Measurements from ENCODE around the gene KCNJ1. TPM values are rescaled to one million over a fixed set of nuclear protein-coding genes. Genes with fewer than 3 reads are reported as not detected.
A peak's percentile ranks its signal among the peaks of the same experiment; 100 is the strongest.

KCNJ1 gene
- total RNA-seq, 2 experiments from 2014 or later = not detected

DNA sequence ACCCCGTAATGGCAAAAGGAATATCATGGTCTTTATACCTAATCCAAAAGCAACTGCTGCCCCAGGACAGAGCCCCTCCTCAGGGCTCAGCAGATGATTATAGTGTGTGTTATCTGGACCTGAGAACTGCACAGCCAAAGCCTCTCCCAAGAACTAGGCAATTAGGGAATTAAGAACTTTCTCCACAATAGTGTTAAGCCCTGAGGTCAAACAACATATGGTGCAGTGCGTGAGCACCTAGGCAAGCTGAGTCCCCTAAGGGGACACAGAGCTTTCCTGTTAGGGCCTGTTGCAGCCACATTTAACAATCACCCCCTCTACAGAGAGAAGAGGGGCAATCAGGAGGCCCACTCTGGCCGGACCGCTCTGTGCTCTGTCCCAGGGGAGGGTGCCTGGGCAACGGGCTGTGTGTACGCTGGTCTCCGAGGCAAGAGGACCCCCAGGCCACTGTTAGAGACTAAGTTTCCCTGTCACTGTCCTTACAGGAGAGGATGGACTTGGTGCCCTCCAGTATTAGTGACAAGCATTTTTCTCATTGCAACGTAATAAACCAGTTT lies 22.6 kb upstream of the KCNJ1 start:
- ChIA-PET CTCF (interaction anchor here (1.0 to 6.4 kb wide), 4 partner anchors 8 to 67 kb away, joined by 3 to 31 read pairs (median 5); no protein-coding TSS in a partner anchor), POLR2A (no interaction called here)
- H3K27me3 Mint-ChIP-seq = peaks cover 41% of the 10 kb centered on the region
- no peak overlapping the region for H3K4me3 Mint-ChIP-seq
- H3K36me3 Mint-ChIP-seq = no peaks in the 10 kb centered on the region
- intact Hi-C loops (cut with micrococcal nuclease) = no loop called here
- no peaks in the 10 kb centered on the region for H3K9me3 Mint-ChIP-seq
- H3K27ac Mint-ChIP-seq = no peak overlapping the region
- DNase-seq = no peak
- H3K4me1 Mint-ChIP-seq (ENCODE audit: low read depth) = peaks cover 3% of the 10 kb centered on the region

DNA sequence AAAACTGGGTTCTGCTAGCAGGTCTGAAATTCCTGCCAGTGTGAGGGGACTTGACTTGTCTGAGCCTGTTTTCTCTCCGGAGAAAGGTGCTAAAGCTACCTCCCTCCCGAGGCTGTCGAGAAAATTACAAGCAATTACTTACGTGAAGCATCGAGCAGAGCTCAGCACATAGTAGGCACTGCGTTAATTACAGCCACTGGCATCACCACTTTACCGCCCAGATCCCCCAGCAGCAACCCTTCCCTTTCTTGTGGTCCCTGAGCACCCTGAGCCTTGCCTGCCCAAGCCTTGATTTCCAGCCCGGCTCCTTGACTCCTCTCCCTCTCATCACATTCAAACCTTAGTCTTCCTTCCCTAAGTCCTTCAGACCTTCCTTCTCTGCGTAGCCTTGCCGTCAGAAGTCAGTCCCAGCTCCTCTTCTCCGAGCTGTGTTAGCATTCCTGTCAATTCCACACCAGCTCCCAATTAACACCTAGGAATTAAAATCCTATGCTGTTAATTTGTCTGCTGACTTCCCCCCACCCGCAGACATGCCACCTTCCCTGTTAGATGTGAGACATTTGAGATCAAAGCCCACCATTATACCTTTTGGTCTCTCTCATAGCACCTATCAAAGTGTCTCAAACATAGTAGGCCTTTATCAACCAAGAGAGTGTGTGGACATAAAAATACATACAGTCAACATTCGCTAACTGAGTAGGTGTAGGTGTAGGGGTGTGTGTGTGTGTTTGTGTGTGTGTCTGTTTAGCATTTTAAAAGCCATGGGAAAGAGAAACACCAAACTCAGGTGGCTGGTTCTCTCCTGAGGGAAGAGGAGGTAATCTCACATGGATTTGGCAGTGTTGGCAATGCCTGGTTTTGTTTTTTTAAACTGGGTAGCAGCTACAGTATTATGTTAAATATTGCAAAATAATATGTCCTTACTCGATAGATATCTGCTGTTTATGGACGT lies 21.2 kb upstream of the KCNJ1 start:
- H3K4me1 Mint-ChIP-seq (ENCODE audit: low read depth) = peaks cover 3% of the 10 kb centered on the region
- POLR2A ChIA-PET = no interaction called here
- no peak for DNase-seq
- peaks cover 48% of the 10 kb centered on the region for H3K27me3 Mint-ChIP-seq
- intact Hi-C loops (cut with micrococcal nuclease) = no loop called here
- CTCF ChIA-PET = interaction anchor here (1.2 to 2.0 kb wide), 3 partner anchors 18 to 69 kb away, joined by 4 to 6 read pairs (median 5); no protein-coding TSS in a partner anchor
- H3K9me3 Mint-ChIP-seq = no peaks in the 10 kb centered on the region
- H3K4me3 Mint-ChIP-seq = no peak overlapping the region
- no peak overlapping the region for H3K27ac Mint-ChIP-seq
- no peaks in the 10 kb centered on the region for H3K36me3 Mint-ChIP-seq

DNA sequence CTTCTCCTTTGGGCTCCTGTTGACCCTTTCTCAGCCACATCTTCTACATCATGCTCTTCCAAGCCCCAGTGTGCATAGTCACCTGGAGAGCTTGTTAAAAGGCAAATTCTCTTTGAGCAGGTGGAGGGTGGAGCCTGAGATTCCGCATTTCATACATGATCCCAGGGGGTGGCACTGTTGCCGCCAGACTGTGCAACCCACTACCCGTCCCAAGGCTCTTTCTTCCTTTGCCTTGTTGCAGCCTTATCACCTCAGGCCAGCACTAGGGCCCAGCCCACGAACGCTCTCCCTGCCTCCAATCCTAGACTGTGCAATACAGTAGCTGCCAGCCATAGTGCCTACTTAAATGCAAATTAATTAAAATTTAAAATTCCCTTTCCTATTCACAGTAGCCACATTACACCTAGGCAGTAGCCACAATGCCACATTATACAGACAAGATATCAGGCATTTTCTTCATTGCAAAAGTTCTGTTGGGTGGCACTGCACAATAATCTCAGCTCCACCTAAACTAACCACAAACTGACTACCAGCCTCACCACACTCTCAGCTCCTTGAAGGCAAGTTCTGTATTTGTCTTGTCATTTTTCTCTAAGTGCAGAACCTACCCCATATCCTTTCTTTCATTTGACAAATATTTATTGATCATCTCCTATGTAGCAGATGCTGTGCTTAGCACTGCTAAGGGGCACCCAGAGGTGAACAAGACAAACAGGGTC lies 19.5 kb upstream of the KCNJ1 start:
- POLR2A ChIA-PET = no interaction called here
- CTCF ChIA-PET = interaction anchor here (0.6 to 4.6 kb wide), 13 partner anchors 11 to 1393 kb away, joined by 3 to 243 read pairs (median 4); no protein-coding TSS in a partner anchor
- H3K4me3 Mint-ChIP-seq = no peak overlapping the region
- H3K4me1 Mint-ChIP-seq (ENCODE audit: low read depth) = peaks cover 3% of the 10 kb centered on the region
- no peak for DNase-seq
- intact Hi-C loops (cut with micrococcal nuclease) = no loop called here
- H3K9me3 Mint-ChIP-seq = no peaks in the 10 kb centered on the region
- no peak overlapping the region for H3K27ac Mint-ChIP-seq
- no peaks in the 10 kb centered on the region for H3K36me3 Mint-ChIP-seq
- peaks cover 46% of the 10 kb centered on the region for H3K27me3 Mint-ChIP-seq

DNA sequence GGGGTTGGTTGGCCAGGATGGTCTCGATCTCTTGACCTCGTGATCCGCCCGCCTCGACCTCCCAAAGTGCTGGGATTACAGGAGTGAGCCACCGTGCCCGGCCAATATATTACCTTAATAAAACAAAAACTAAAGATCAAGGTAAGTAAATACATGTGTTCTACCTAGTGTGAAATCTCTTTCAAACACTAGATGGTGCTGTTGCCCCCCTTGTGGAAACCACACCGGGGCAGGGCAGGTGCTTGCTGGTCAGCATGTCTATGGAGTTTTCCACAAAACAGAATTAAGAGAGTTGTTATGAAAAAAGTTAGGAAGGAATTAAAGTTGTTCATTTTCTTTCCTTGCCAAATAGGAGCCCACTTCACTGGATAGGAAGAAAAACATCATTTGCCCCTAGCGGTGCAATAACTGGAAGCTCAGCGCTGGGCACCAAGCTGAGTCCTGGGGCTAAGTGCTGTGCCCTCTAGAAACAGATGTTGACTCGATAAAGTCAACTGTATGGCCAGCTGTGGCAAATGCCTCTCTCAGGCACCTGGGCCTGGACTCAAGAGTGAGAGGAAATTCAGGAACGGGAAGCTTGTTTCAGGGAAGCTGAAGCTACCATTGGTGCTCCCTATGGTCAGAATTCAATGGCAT lies 17.7 kb upstream of the KCNJ1 start:
- Mint-ChIP-seq H3K4me3 (no peak overlapping the region), H3K36me3 (no peaks in the 10 kb centered on the region), H3K9me3 (no peaks in the 10 kb centered on the region), H3K27ac (no peak overlapping the region), H3K27me3 (peaks cover 36% of the 10 kb centered on the region), H3K4me1 (ENCODE audit: low read depth) (no peaks in the 10 kb centered on the region)
- peak; percentile 71 for DNase-seq
- ChIA-PET POLR2A (interaction anchor here (0.7 kb wide), 1 partner anchor 845 kb away, joined by 3 read pairs; no protein-coding TSS in a partner anchor), CTCF (interaction anchor here (0.6 to 4.6 kb wide), 38 partner anchors 9 to 1080 kb away, joined by 3 to 243 read pairs (median 4); no protein-coding TSS in a partner anchor)
- intact Hi-C loops (cut with micrococcal nuclease) = loop anchor here (1.0 to 5.0 kb wide), 5 partner anchors 21 to 867 kb away; no protein-coding TSS in a partner anchor

DNA sequence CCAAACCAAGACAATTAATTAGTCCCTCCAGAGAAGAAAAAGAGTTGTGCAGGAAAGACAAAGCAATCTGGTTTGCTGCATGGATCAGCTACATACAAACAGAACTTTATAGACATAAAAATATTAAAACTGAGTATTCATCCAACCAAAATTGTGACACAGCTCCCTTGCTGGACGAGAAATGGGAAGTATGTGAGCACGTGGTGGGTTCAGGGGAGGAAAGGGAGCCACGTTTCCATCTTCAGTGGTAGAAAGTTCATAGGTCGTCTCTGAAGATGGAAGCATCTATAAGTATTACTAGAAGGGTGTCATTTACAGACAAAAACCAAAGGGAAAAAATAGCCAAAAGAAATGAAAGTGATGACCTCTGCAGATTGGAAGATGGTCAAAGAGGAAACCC lies 17.0 kb upstream of the KCNJ1 start:
- H3K27me3 Mint-ChIP-seq = peaks cover 29% of the 10 kb centered on the region
- no peaks in the 10 kb centered on the region for H3K36me3 Mint-ChIP-seq

DNA sequence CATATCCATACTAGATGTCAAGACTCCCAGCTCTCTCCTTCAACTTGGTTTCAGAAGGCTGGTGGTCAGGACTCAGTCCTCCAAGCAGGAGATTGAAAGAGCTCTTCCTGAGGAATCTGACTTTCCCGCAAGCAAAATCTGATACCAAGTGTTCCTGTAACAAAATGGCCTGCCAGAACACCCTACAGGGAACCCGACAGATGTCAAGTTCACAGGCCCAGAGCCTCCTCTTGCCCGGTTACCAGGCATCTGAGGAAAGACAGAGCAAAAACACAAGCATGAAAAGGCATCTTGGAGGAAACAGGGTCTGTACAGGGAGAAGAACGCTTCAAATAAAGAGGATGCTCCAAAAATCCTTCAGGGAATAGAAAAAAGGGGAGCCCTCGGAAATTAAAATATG lies 15.4 kb upstream of the KCNJ1 start:
- DNase-seq = no peak
- Mint-ChIP-seq H3K4me1 (ENCODE audit: low read depth) (no peaks in the 10 kb centered on the region), H3K27me3 (peaks cover 18% of the 10 kb centered on the region), H3K4me3 (no peak overlapping the region), H3K9me3 (no peaks in the 10 kb centered on the region), H3K36me3 (no peaks in the 10 kb centered on the region), H3K27ac (no peak overlapping the region)
- ChIA-PET POLR2A (no interaction called here), CTCF (interaction anchor here (1.0 to 3.1 kb wide), 3 partner anchors 8 to 74 kb away, joined by 3 to 22 read pairs (median 3); no protein-coding TSS in a partner anchor)
- intact Hi-C loops (cut with micrococcal nuclease) = loop anchor here (5.0 kb wide), 1 partner anchor 870 kb away; no protein-coding TSS in a partner anchor

More for the DNA sequence above, 17.0 kb upstream of the KCNJ1 start:
- Mint-ChIP-seq H3K27ac (no peak overlapping the region), H3K4me1 (ENCODE audit: low read depth) (no peaks in the 10 kb centered on the region), H3K4me3 (no peak overlapping the region), H3K9me3 (no peaks in the 10 kb centered on the region)
- intact Hi-C loops (cut with micrococcal nuclease) = loop anchor here (1.0 to 5.0 kb wide), 5 partner anchors 22 to 868 kb away; no protein-coding TSS in a partner anchor
- CTCF ChIA-PET = interaction anchor here (0.6 to 4.6 kb wide), 19 partner anchors 9 to 861 kb away, joined by 3 to 243 read pairs (median 5); no protein-coding TSS in a partner anchor
- POLR2A ChIA-PET = interaction anchor here (0.7 kb wide), 1 partner anchor 844 kb away, joined by 3 read pairs; no protein-coding TSS in a partner anchor
- DNase-seq = no peak

DNA sequence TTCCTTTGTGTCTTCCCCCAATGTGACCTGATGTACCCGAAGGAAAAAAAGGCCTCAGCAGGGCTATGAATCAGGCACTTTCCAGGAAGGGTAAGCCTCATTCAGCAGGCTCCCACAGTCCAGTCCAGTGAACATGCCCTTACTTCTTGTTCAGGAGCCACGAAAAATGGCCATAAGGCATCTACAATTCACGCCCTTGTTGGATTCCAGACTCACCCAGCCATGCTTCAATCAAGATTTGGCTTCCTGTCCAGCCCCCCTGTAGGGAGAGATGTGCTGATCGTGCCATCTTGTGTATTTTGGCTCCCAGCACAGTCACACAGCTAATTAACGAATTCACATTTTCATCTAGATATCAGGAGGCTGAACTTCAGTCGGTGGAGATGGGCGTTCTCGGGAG lies 14.1 kb upstream of the KCNJ1 start:
- H3K9me3 Mint-ChIP-seq = no peaks in the 10 kb centered on the region
- no peaks in the 10 kb centered on the region for H3K36me3 Mint-ChIP-seq
- ChIA-PET POLR2A (no interaction called here), CTCF (interaction anchor here (0.9 to 3.1 kb wide), 3 partner anchors 70 to 78 kb away, joined by 3 to 22 read pairs (median 3); no protein-coding TSS in a partner anchor)
- no peak overlapping the region for H3K4me3 Mint-ChIP-seq
- intact Hi-C loops (cut with micrococcal nuclease) = loop anchor here (5.0 kb wide), 1 partner anchor 871 kb away; no protein-coding TSS in a partner anchor
- no peak overlapping the region for H3K27ac Mint-ChIP-seq
- DNase-seq = no peak
- H3K4me1 Mint-ChIP-seq (ENCODE audit: low read depth) = no peaks in the 10 kb centered on the region
- peaks cover 18% of the 10 kb centered on the region for H3K27me3 Mint-ChIP-seq

DNA sequence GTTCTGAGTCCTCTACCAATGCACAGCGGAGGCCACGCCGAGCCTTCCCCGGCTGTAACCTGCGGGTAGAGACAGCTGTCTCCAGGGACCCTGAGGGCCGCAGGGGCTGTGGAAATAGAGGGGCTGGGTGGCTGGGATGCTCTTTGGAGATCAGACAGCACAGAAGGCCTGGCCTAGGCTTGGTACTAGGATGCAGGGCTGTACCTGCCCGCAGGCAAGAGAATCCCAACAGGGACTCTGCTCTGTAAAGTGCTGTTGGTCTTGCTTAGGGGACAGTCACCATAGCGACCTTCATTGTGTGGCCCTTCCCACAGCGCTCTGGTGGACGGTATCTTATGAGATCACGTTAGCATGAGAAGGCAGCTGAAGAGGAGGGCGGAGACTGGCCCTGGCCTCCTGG lies 12.7 kb upstream of the KCNJ1 start:
- no peaks in the 10 kb centered on the region for H3K36me3 Mint-ChIP-seq
- H3K4me3 Mint-ChIP-seq = no peak overlapping the region
- intact Hi-C loops (cut with micrococcal nuclease) = loop anchor here (5.0 kb wide), 1 partner anchor 872 kb away; no protein-coding TSS in a partner anchor
- H3K4me1 Mint-ChIP-seq (ENCODE audit: low read depth) = no peaks in the 10 kb centered on the region
- ChIA-PET CTCF (interaction anchor here (3.1 kb wide), 1 partner anchor 77 kb away, joined by 22 read pairs; no protein-coding TSS in a partner anchor), POLR2A (no interaction called here)
- peaks cover 12% of the 10 kb centered on the region for H3K27me3 Mint-ChIP-seq
- H3K9me3 Mint-ChIP-seq = no peaks in the 10 kb centered on the region
- H3K27ac Mint-ChIP-seq = no peak overlapping the region
- no peak for DNase-seq

DNA sequence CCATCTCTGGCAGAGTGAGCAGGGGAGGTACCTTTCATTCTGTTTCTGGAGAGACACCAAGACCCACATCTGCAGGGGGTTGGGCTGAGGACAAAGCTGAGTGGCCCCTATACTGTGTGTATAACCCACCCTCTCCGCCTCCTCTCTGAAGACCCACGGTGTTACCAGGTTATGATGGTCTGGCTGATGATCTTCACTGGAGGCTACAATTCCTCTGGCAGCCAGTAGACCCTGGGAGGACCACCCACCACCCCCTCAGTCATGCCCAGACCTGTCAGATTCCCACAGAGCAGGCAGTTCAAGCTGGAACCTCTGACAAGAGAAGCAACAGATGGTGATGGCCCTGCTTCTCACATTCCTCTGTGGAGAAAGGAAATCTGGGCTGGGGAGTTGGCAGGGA lies 11.4 kb upstream of the KCNJ1 start:
- POLR2A ChIA-PET = no interaction called here
- Mint-ChIP-seq H3K9me3 (no peaks in the 10 kb centered on the region), H3K36me3 (no peaks in the 10 kb centered on the region), H3K4me1 (ENCODE audit: low read depth) (no peaks in the 10 kb centered on the region), H3K27ac (no peak overlapping the region), H3K27me3 (peaks cover 5% of the 10 kb centered on the region), H3K4me3 (no peak overlapping the region)
- CTCF ChIA-PET = interaction anchor here (0.8 kb wide), 1 partner anchor 78 kb away, joined by 3 read pairs; no protein-coding TSS in a partner anchor
- no peak for DNase-seq
- intact Hi-C loops (cut with micrococcal nuclease) = no loop called here

DNA sequence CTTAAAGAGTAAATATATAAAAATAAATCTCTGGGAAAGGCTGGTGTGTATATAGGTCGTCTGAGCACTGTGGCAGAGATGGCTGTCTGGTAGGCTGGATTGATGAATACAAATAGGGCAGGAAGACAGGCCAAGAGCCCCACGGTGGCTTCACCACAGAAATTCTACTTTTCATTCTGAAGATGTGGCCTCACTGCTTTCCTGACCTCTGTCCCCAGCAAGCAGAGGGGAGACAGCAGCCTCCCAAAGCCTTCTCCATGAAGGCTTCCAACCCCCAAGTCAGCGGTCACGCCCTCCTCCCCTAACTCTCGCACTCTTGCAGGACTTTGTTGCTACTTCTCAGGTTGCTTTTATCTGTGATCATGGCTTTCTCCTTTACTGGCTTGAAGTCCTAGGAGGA lies 10.6 kb upstream of the KCNJ1 start:
- no peak for DNase-seq
- no peak overlapping the region for H3K27ac Mint-ChIP-seq
- no peaks in the 10 kb centered on the region for H3K27me3 Mint-ChIP-seq
- H3K9me3 Mint-ChIP-seq = no peaks in the 10 kb centered on the region
- no peaks in the 10 kb centered on the region for H3K4me1 Mint-ChIP-seq (ENCODE audit: low read depth)
- H3K4me3 Mint-ChIP-seq = no peak overlapping the region
- POLR2A ChIA-PET = no interaction called here
- H3K36me3 Mint-ChIP-seq = no peaks in the 10 kb centered on the region
- intact Hi-C loops (cut with micrococcal nuclease) = no loop called here
- CTCF ChIA-PET = no interaction called here

DNA sequence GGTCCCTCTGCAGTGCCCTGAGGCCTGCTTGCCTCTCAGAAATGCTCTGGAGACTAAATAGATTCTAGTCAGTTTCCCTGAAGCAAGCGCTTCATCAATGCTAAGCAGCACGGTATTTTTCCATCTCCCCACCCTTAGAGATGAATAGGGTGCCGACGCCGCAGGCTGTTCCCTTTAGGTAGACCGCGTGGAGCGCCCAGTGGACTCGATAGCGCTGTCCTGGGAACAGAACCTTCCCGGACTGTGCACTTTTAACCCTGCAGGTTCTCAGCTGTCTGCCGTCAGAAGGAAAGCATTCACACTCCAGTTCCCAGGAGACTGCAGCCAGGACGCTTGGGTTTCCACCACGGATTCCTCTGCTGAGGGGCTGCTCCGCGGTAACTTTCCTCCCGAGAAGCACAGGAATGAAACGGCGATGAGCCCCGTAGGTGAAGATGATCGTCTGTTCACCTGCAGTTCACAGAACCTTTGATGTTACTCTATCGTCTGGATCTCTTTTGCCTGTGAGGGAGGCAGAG lies 9.1 kb upstream of the KCNJ1 start:
- DNase-seq = no peak
- CTCF ChIA-PET = interaction anchor here (4.2 kb wide), 1 partner anchor 9 kb away, joined by 20 read pairs; no protein-coding TSS in a partner anchor
- Mint-ChIP-seq H3K9me3 (no peaks in the 10 kb centered on the region), H3K27me3 (no peaks in the 10 kb centered on the region), H3K4me3 (no peak overlapping the region), H3K4me1 (ENCODE audit: low read depth) (no peaks in the 10 kb centered on the region), H3K36me3 (no peaks in the 10 kb centered on the region), H3K27ac (no peak overlapping the region)
- intact Hi-C loops (cut with micrococcal nuclease) = no loop called here
- POLR2A ChIA-PET = no interaction called here

Data from activated CD4-positive, alpha-beta memory T cell treated with anti-CD3 and anti-CD28 coated beads for 36 hours (primary cell).